C1 segment of cervical spinal cord (tissue), 14 donors: ENCODE measurements around the gene POLR2F.
A peak's percentile ranks its signal among the peaks of the same experiment; 100 is the strongest.

Experiments
- DNase-seq, 14 donors: peaks; one replicate each; lab custom pipeline; 2025; lab: John Stamatoyannopoulos, UW

The POLR2F gene

GRCh38 chr22:37981282-37982011, 27.9 kb downstream of the POLR2F start:
- DNase-seq, result no peak

GRCh38 chr22:37982151-37982785, 28.8 kb downstream of the POLR2F start:
- DNase-seq, result no peak

GRCh38 chr22:37982938-37983859, 29.7 kb downstream of the POLR2F start:
- peak in 2 of 14 donors; percentile 36 to 50 for DNase-seq

GRCh38 chr22:37983860-37984791, 30.6 kb downstream of the POLR2F start, which contains the start of gene SOX10:
Gene SOX10 (minus strand): TSS chr22:37984555. CDS start chr22:37983784, 771 bp downstream.
- peak in 9 of 14 donors; percentile 39 to 78 (median 61) for DNase-seq

GRCh38 chr22:37985050-37985585, 31.6 kb downstream of the POLR2F start:
- DNase-seq, result no peak

- peak in 12 of 14 donors; percentile 17 to 94 (median 70) for DNase-seq
Measured at GRCh38 chr22:37985751-37986281, 32.3 kb downstream of the POLR2F start.

GRCh38 chr22:37986371-37986770, 32.9 kb downstream of the POLR2F start:
- peak in 1 of 14 donors; percentile 65 for DNase-seq

GRCh38 chr22:37989146-37990045, 35.9 kb downstream of the POLR2F start:
- DNase-seq, result no peak

- DNase-seq, result no peak
Measured at GRCh38 chr22:37990301-37990700, 36.8 kb downstream of the POLR2F start.

GRCh38 chr22:37990862-37991261, 37.4 kb downstream of the POLR2F start:
- DNase-seq, result no peak

- DNase-seq, result no peak
Measured at GRCh38 chr22:37991731-37992442, 38.4 kb downstream of the POLR2F start.

- DNase-seq, result no peak
Measured at GRCh38 chr22:37994049-37994448, 40.5 kb downstream of the POLR2F start.

- no peak for DNase-seq
Measured at GRCh38 chr22:37994982-37995381, 41.5 kb downstream of the POLR2F start.

- no peak for DNase-seq
Measured at GRCh38 chr22:37995460-37995859, 42.0 kb downstream of the POLR2F start.

GRCh38 chr22:37996079-37996478, 42.6 kb downstream of the POLR2F start:
- no peak for DNase-seq

GRCh38 chr22:37996515-37997246, 43.2 kb downstream of the POLR2F start:
- peak in 1 of 14 donors; percentile 44 for DNase-seq

GRCh38 chr22:37998543-37998942, 45.0 kb downstream of the POLR2F start:
- DNase-seq, result peak in 5 of 14 donors; percentile 25 to 67 (median 64)

GRCh38 chr22:37999236-37999635, 45.7 kb downstream of the POLR2F start:
- no peak for DNase-seq
